BE2C (cell line): ENCODE measurements around the gene C1orf105.
"Not testable (repeated sequence)": the region's sequence is repeated elsewhere in the genome, so short reads cannot be mapped to it uniquely, and the experiment has no call there.

Experiments
- DNase-seq: peaks from one replicate; pipeline ENCODE4 v3.0.0-alpha.2; 2020
- H3K27me3 ChIP-seq: fragments of 250-450 bp; sonication (Bioruptor Pico); 2 replicates; pipeline ENCODE4 v1.5.1; 2020; ENCODE audit warnings: mild to moderate bottlenecking
- H3K36me3 ChIP-seq: fragments of 250-450 bp; sonication (Bioruptor Pico); 2 replicates; pipeline ENCODE4 v1.5.1; 2020; ENCODE audit warnings: mild to moderate bottlenecking
- H3K4me1 ChIP-seq: fragments of 250-450 bp; sonication (Bioruptor Pico); 2 replicates; pipeline ENCODE4 v1.5.1; 2020
- H3K4me3 ChIP-seq: 2 replicates; pipeline ENCODE4 v1.5.1; 2011; ENCODE audit warnings: low read depth, low read length
- H3K9me3 ChIP-seq: fragments of 250-450 bp; sonication (Bioruptor Pico); 2 replicates; pipeline ENCODE4 v1.5.1; 2020
- CTCF ChIP-seq: IDR thresholded peaks from 2 replicates; pipeline ENCODE4 v1.5.1; 2012; ENCODE audit warnings: mild to moderate bottlenecking, low read depth, low read length

Gene C1orf105

GRCh38 chr1:172431721-172432192 lies 11.3 kb downstream of the C1orf105 start:
- no peaks in the 10 kb centered on the region for H3K27me3 ChIP-seq
- DNase-seq: no peak
- H3K4me1 ChIP-seq: no peaks in the 10 kb centered on the region
- no peaks in the 10 kb centered on the region for H3K9me3 ChIP-seq
- no peaks in the 10 kb centered on the region for H3K36me3 ChIP-seq
- no peak overlapping the region for H3K4me3 ChIP-seq
- TF ChIP-seq CTCF: no peak

- not testable (repeated sequence) for H3K4me1 ChIP-seq, H3K27me3 ChIP-seq, H3K4me3 ChIP-seq, H3K36me3 ChIP-seq, H3K9me3 ChIP-seq, DNase-seq
Measured at GRCh38 chr1:172437183-172437582, 16.7 kb downstream of the C1orf105 start.

GRCh38 chr1:172442404-172442803 lies 21.9 kb downstream of the C1orf105 start:
- DNase-seq: no peak
- Histone ChIP-seq H3K4me3 (no peak overlapping the region), H3K4me1 (no peaks in the 10 kb centered on the region), H3K9me3 (no peaks in the 10 kb centered on the region), H3K36me3 (no peaks in the 10 kb centered on the region), H3K27me3 (no peaks in the 10 kb centered on the region)
- TF ChIP-seq CTCF: no peak

GRCh38 chr1:172442843-172443565 lies 22.5 kb downstream of the C1orf105 start:
- Histone ChIP-seq H3K36me3 (no peaks in the 10 kb centered on the region), H3K4me1 (no peaks in the 10 kb centered on the region), H3K9me3 (no peaks in the 10 kb centered on the region), H3K4me3 (peak overlapping the region; percentile 79), H3K27me3 (no peaks in the 10 kb centered on the region)
- TF ChIP-seq CTCF: no peak
- DNase-seq: no peak

GRCh38 chr1:172443666-172444453 lies 23.4 kb downstream of the C1orf105 start, which contains the start of gene PIGC:
PIGC (minus strand) TSS chr1:172444069; CDS start chr1:172442622, 1,447 bp downstream.
- Histone ChIP-seq H3K36me3 (no peaks in the 10 kb centered on the region), H3K4me3 (peak within 1 kb of the TSS; percentile 79), H3K9me3 (no peaks in the 10 kb centered on the region), H3K4me1 (no peaks in the 10 kb centered on the region), H3K27me3 (no peaks in the 10 kb centered on the region)
- peak; percentile 93 for DNase-seq
- TF ChIP-seq CTCF: peak; percentile 87

GRCh38 chr1:172446547-172446946 lies 26.1 kb downstream of the C1orf105 start:
- Histone ChIP-seq H3K36me3 (no peaks in the 10 kb centered on the region), H3K9me3 (no peaks in the 10 kb centered on the region), H3K4me3 (no peak overlapping the region), H3K27me3 (no peaks in the 10 kb centered on the region), H3K4me1 (peaks cover 14% of the 10 kb centered on the region)
- TF ChIP-seq CTCF: no peak
- no peak for DNase-seq
